Superior temporal gyrus (tissue), 1 donor: ENCODE data around the gene NUTM1.
"Not testable (repeated sequence)": the region's sequence is repeated elsewhere in the genome, so short reads cannot be mapped to it uniquely, and the experiment has no call there.

Experiments used
- DNase-seq: peaks from one replicate; pipeline ENCODE4 v3.0.0-alpha.2; 2016; ENCODE audit errors: extremely low spot score

Gene NUTM1

DNA sequence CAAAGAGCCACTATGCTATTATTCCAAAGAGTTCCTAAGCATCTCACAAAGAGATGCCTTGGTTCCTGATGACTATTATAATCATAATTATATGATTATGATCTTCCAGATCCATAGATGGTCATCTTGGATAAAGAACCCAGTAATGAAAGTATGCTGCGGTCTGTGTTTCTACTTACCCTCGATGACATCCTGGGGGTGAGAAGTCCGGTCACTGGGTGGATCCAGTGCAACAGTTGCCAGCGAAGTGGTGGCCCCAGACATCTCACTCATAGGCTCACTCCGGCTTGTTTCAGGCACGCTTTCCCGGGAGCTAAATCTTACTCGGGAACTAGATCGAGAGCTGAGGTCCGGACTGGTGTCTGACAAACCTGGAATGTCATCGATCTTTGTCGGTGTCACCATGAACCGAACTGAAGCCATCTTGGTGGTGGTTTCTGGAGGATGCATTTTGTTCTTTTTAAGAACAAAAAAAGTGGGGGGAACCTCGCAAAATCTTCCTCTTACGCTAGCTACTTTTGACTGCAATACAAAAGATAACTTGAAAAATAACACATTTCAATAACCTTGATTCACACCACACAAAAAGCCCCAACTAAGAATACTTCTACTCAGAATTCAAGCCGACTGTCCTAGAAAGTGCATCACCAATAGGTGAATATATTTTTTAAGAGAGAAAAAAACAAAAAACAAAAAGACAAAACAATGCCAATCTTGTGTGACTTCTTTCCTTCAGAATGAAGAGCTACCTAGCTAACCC is 6.7 kb upstream of the NUTM1 start:
- peak; percentile 23 for DNase-seq

DNA sequence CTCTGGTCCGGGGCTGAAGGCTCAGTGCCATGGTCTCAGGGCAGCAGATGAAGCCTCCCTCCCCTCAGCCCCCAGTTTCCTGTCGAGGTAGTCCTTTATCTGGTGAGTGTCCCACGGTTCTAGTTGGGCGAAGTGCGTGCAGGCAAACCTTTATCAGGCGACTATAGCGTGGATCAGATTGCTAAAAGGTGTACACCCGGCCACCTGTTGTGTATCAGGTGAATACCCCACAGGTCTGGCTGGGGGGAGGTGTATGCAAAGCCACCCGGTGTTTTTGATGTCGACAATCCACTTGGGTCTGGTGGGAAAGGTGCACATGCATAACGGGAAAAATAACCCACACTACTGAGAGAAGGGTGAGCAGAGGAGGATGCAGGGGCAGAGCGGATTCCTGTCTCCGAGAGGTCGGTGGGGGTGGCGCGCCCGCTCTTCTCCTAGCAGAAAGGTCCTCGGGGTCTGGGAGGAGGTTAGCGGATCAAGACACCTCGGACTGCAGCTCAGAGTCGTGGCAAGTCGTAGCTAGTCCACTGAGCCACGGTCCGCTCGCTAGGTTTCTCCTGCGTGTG is 6.0 kb upstream of the NUTM1 start:
- DNase-seq: no peak

DNA sequence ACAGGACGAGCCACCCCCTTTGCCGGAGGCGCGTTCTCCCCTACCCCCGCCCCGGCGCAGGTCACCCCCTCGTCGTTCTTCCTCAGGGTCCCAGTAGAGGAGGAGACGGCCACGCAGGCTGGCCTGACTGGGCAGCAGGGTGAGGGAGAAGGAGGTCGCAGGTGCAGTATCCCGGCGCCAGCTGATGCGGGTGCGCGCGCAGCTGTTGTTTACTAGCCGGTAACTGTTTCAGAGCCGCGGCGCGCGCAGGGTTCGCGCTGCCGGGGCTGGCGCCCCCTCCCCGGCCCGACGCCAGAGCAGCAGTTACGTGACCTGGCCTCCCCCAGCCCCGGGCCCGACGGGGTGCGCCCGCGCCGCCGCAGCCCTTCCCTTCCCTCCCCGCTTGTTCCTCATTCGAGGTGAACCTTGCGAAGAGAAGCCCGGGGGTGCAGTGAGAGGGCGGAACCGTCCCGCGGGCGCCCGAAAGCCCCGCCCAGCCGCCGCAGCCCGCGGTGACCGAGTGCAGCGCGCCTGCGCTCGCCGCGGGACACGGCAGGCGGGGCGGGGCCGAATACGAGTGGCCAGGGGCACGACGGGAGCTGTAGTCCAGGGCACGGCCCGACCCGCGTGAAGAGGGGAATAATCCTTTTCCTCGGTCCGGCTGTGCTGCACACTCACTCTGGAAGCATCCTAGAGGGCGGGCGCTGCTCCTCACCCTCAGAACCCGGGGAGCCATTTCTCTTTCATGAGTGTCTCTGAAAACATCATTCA is 5.4 kb upstream of the NUTM1 start, which contains the start of gene SLC12A6:
SLC12A6 (minus strand) TSS at position 225 of the 750 bp plus-strand sequence. CDS start 1,101 bp downstream, outside the sequence.
- peak; percentile 90 for DNase-seq

DNA sequence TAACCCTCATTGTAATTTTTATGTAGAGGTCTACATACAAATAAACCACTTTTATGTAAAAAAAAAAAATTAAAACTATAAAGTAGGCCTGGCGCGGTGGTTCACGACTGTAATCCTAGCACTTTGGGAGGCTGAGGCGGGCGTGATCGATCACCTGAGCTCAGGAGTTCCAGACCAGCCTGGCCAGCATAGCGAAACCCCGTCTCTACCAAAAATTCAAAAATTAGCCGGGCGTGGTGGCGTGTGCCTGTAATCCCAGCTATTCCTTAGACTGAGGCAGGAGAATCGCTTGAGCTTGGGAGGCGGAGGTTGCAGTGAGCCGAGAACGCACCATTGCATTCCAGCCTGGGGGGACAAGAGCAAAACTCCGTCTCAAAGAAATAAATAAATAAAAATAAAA is 4.8 kb upstream of the NUTM1 start:
- no peak for DNase-seq

DNA sequence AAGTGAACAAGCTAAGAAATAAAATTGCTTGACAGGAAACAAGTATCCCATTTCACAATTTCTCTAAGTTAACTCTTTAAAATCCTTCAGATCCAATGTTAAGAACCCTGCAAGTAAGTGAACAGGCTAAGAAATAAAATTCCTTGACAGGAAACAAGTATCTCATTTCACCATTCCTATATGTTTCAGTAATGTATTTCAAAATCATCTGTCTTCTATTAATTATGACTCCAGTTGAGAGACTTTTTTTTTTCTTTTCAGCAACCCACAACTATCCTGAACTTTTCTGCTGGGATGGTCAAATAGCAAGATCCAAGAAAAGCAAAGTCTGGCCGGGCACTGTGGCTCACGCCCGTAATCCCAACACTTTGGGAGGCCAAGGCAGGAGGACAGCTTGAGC is 3.2 kb upstream of the NUTM1 start:
- no peak for DNase-seq

DNA sequence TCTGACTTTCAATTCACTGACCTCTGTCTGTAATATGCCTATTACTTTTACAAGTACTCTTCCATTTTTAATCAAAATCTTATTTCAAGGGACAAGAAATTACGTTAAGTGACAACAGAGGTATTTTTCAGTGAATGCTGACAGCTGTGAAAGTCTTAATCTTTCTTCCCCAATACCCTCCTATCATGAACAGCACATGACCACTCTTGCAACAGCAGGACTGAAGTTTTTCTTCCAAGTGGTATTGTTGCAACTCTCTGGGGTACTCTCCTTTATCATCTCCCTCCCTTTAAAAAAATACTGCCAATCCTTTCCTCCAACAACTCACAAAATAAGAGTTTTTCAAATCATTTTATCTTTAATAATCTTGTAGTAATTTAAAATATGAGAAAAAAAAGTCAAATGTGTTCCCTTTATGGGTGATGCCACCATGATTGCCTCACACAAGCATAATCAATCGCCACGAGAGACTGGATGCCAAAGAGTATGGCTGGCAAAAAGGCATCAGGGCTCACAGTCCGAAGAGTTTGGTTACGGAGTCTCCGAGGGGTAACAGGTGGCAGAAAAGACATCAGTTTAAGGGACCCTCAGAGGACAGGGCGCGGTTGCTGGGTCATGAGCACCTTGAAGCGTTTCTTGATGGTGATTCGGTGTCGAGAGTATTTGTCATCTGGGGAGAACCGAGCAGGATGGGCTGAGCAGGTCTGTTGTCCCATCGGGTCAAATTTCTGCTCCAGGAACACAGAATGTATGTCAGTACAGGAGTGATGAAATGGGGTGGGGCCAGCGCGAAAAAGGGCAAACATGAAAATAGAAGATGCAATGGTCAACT is 1.5 kb upstream of the NUTM1 start:
- no peak for DNase-seq

DNA sequence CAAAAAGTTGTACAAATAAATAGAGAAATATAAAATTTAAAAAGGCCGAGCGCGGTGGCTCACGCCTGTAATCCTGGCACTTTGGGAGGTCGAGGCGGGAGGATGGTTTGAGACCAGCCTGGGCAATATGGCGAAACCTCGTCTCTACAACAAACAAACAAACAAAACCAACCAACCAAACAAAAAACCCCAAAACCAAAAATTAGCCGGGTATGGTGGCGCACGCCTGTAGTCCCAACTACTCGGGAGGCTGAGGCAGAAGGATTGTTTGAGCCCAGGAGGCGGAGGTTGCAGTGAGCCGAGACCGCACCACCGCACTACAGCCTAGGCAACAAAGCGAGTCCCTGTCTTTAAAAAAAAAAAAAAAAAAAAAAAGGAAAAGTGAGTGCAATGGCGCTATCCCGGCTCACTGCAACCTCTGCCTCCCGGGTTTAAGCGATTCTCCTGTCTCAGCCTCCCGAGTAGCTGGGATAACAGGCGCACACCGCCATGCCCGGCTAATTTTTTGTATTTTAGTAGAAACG is 840 bp upstream of the NUTM1 start:
- DNase-seq: not testable (repeated sequence)

DNA sequence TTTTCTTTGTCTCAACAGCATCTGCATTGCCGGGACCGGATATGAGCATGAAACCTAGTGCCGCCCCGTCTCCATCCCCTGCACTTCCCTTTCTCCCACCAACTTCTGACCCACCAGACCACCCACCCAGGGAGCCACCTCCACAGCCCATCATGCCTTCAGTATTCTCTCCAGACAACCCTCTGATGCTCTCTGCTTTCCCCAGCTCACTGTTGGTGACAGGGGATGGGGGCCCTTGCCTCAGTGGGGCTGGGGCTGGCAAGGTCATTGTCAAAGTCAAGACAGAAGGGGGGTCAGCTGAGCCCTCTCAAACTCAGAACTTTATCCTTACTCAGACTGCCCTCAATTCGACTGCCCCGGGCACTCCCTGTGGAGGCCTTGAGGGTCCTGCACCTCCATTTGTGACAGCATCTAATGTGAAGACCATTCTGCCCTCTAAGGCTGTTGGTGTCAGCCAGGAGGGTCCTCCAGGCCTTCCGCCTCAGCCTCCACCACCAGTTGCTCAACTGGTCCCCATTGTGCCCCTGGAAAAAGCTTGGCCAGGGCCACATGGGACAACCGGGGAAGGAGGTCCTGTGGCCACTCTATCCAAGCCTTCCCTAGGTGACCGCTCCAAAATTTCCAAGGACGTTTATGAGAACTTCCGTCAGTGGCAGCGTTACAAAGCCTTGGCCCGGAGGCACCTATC is 5.0 kb downstream of the NUTM1 start:
- DNase-seq: no peak

DNA sequence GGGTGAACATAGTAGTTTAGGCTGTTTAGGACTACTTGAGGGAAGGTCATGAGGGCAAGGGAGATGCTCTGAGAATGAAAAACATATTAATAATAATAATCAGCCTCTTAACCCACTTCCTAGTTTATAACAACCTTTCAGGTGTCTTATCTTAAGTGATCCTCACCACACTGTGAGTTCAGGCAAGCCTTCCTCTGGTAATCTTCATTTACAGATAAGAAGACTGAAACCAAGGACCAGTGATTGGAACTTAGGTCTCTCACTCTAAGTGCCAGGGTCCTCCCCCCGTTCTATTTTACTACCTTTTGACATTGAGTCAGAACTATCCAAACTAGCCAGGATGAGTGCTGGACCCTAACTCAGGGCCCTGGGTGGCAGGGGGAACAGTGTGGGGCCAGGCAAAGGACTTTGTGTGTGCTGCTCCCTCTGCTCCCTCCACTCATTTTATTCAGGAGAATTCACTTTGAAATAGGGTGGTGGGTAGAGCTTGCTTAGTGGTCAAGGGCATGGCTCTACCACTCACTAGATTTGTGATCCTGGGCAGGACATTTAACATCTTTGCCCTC is 5.7 kb downstream of the NUTM1 start:
- no peak for DNase-seq

DNA sequence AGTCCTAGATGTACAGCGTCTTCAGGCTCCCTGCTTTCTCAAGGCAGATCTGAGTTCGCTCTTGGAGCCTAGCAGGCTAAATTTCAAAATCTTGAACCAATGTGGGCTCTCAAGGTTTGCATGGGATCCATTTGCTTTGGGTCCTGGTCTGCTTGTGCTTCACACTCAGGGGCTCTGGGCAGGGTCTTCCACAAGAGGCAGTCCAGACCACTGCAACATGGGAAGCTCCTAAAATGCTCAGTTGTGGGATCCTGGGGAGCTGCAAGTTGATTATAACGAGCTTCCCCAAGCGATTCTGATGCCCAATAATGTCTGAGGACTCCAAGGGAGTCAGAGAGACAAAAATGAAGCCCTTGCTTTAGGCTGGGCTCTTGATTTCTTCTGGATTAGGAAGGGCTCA is 6.7 kb downstream of the NUTM1 start:
- DNase-seq: no peak

DNA sequence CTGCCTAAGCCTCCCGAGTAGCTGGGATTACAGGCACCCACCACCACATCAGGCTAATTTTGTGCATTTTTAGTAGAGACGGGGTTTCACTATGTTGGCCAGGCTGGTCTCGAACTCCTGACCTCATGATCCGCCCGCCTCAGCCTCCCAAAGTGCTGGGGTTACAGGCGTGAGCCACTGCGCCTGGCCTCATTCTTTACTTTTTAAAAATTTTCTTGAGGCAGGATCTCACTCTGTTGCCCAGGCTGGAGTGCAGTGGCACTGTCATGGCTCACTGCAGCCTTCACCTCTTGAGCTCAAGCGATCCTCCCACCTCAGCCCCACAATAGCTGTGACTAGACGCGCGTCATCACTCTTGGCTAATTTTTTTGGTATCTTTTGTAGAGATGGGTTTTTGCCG is 9.9 kb downstream of the NUTM1 start:
- DNase-seq: not testable (repeated sequence)

DNA sequence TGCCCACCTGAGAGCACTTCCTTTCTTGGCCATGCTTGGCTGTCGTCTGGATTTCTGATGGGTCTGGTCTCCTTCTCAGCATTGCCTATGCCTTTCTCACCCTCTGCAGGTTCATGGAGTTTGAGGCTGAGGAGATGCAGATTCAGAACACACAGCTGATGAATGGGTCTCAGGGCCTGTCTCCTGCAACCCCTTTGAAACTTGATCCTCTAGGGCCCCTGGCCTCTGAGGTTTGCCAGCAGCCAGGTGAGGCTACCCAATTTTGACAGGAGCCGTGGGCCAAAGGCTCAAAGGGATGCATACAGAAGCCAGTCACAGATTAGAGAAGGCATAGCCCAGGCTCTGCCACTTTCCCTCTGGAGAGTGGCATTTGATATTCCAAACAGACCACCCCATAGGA is 10.5 kb downstream of the NUTM1 start:
- no peak for DNase-seq

DNA sequence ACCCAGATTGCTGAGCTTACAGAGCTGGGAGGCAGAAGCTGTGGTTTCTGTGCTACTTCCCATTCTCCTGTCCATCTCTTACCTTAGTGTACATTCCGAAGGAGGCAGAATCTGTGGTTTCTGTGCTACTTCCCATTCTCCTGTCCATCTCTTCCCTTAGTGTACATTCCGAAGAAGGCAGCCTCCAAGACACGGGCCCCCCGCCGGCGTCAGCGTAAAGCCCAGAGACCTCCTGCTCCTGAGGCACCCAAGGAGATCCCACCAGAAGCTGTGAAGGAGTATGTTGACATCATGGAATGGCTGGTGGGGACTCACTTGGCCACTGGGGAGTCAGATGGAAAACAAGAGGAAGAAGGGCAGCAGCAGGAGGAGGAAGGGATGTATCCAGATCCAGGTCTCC is 11.2 kb downstream of the NUTM1 start:
- DNase-seq: no peak

DNA sequence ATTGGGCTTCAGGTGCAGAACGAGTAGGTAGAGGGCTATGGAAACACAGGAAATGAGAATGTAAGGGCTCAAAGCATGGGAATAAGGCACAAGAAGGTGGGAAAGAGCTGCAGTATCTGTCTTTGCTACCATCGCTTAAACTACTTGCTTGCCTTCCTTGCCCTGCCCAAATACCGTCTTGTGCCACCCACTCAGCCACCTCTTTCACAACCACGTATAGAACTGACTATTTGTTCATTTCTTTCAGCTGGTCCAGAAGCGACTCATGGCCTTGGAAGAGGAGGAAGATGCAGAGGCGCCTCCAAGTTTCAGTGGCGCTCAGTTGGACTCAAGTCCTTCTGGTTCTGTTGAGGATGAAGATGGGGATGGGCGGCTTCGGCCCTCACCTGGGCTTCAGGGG is 12.1 kb downstream of the NUTM1 start:
- no peak for DNase-seq

DNA sequence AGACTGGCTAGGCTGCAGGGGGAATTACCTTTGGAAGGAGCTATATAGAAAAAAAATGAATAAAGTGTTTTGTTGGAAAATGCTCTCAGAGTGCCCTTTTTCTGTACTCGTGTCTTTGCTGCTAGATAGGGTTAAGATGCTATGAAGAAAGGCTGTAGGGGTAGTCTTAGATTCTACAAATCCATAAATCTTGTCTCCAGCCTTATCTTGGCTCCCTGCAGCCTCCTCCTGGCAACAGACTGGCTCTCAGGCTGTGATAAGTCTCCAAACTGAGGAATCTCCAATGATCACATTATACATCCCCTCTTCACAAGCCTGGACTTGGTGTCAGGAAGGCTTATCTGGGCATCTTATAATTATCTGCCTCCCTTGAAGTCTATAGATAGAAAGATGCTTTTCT is 14.5 kb downstream of the NUTM1 start:
- no peak for DNase-seq

DNA sequence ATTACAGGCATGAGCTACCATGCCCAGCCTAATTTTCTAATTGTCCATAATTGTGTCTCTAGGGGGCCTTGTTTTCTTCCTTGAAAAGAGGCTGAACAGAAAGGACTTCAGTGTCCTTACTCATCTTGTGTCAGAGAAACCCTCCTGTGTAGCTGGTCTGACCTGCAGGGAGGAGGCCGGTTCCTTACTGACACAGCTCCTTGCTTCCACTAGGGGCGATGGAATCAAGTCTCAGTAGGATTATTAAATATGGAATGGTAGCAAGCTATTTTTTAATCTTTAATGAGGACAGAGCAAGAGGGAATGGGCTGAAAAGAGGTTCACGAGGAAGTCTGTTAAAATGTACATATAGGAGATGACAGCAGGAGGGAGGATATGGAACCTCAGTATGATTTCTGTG is 15.3 kb downstream of the NUTM1 start:
- DNase-seq: no peak

DNA sequence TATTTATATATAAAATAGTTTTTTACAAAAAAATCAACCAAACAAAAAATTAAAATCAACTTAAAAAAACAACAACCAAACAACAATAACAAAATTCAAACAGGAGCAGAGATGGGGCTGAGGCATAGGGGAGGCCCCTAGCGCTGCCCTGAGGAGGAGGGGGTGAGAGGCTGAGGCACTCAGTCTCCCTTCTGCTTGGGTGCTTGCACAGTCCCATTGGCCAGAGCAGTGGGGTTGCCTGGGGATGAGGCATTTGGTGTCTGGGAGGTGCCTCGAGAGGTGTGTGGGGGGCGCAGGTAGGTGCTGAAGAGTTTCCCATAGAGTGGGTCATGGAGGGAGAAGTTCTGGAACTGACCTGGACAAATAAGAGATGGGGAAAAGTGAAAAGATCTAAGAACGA is 15.8 kb downstream of the NUTM1 start:
- no peak for DNase-seq

DNA sequence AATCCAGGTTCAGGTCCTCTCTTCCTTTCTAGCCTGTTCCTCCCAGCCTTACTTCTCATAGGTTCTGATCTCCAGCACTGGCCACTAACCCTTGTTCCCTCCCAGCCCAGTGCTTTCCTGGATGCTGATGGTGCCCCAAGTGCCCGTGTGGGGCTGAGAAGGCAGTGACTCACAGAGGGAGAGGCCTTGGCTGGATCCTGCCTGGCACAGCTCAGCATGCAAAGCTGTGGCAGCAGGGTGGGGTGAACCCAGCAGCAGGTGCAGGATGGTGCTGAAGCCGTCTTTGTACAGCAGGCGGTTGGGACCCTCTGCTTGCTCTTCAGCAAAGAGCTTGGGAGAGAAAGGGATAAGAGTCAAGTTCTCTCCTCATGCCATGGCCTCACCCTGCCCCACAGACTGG is 16.3 kb downstream of the NUTM1 start:
- no peak for DNase-seq

DNA sequence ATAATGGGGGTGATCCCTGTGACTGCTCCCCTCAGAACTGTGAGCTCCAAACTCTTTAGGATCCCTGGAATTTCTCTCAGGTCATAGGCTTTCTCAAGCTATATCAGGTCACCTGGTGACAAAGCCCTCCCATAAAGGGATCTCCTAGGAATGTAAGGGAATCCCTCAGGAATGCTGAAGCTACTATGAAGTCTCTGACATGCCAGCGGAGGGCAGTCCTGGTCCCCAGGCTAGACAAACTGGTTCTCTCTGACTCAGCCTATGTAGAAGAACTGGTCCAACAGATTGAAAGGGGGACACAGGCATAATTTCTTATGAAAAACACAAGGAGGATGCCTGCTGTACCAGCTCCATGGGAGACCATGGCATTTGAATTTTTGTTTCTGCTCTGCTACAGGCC is 17.2 kb downstream of the NUTM1 start:
- no peak for DNase-seq

DNA sequence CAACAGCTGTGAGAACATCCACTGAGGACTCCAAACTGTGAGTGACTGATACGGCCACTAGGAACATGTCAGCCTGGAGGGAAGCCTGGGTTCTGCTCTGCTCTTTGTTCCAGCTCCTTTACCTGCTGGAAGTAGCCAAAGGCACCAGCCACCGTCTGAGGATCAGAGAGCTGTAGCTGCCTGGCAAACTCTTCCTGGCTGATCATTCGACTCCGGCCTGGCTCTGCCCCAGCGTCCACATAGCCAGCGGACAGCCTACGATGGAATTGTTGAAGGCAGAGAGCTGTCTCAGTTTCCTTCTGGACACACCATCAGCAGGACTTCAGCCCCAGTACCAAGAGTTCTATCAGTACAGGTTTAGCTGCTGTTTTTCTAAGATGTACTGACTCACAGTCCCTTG is 18.2 kb downstream of the NUTM1 start:
- no peak for DNase-seq
